Embryonic facial prominence (tissue), 1 donor: Measurements from ENCODE around the gene TOM1L2.
"Not testable (repeated sequence)": the region's sequence is repeated elsewhere in the genome, so short reads cannot be mapped to it uniquely, and the experiment has no call there.

Experiments used
- DNase-seq: peaks from one replicate; pipeline ENCODE4 v3.0.0-alpha.2; 2016; ENCODE audit errors: extremely low spot score

Gene TOM1L2

GRCh38 chr17:17972126-17972951, at the start of gene TOM1L2, which contains the start of gene DRC3:
TOM1L2 (minus strand) TSS chr17:17972400; CDS start chr17:17972313, 87 bp downstream.
DRC3 (plus strand) TSS chr17:17972862; CDS start chr17:17977599, 4,737 bp downstream.
- DNase-seq: peak; percentile 99

- no peak for DNase-seq
Observed at GRCh38 chr17:18021372-18021771, 49.2 kb upstream of the TOM1L2 start.

- no peak for DNase-seq
Observed at GRCh38 chr17:18020971-18021370, 48.8 kb upstream of the TOM1L2 start.

GRCh38 chr17:18019838-18020154, 47.6 kb upstream of the TOM1L2 start:
- DNase-seq: no peak

GRCh38 chr17:18018411-18018921, 46.3 kb upstream of the TOM1L2 start:
- DNase-seq: no peak

GRCh38 chr17:18017958-18018357, 45.8 kb upstream of the TOM1L2 start:
- DNase-seq: no peak

- DNase-seq: no peak
Observed at GRCh38 chr17:18016426-18016825, 44.2 kb upstream of the TOM1L2 start.

GRCh38 chr17:18015593-18015992, 43.4 kb upstream of the TOM1L2 start:
- DNase-seq: no peak

GRCh38 chr17:18014006-18014405, 41.8 kb upstream of the TOM1L2 start:
- no peak for DNase-seq

GRCh38 chr17:18011286-18011685, 39.1 kb upstream of the TOM1L2 start:
- no peak for DNase-seq

- DNase-seq: no peak
Observed at GRCh38 chr17:18009609-18010420, 37.6 kb upstream of the TOM1L2 start.

- DNase-seq: no peak
Observed at GRCh38 chr17:18008496-18009268, 36.5 kb upstream of the TOM1L2 start.

GRCh38 chr17:18006495-18007239, 34.5 kb upstream of the TOM1L2 start:
- no peak for DNase-seq

- no peak for DNase-seq
Observed at GRCh38 chr17:18005496-18005895, 33.3 kb upstream of the TOM1L2 start.

GRCh38 chr17:18004884-18005305, 32.7 kb upstream of the TOM1L2 start:
- DNase-seq: no peak

- DNase-seq: no peak
Observed at GRCh38 chr17:18004345-18004744, 32.1 kb upstream of the TOM1L2 start.

GRCh38 chr17:18002171-18002570, 30.0 kb upstream of the TOM1L2 start:
- no peak for DNase-seq

- no peak for DNase-seq
Observed at GRCh38 chr17:18000030-18000408, 27.8 kb upstream of the TOM1L2 start.

GRCh38 chr17:17999364-18000029, 27.3 kb upstream of the TOM1L2 start:
- no peak for DNase-seq

- no peak for DNase-seq
Observed at GRCh38 chr17:17998934-17999333, 26.7 kb upstream of the TOM1L2 start.

- not testable (repeated sequence) for DNase-seq
Observed at GRCh38 chr17:17995887-17996286, 23.7 kb upstream of the TOM1L2 start.
